A549 (cell line): ENCODE results near the gene RAPGEF6.

Source experiments
- CEBPB ChIP-seq, 2 experiments: fragments of >200 bp in 1 of 2; sonication (Bioruptor Twin) in 1 of 2; formaldehyde crosslinking in 1 of 2; IDR thresholded peaks; 2 replicates each; pipeline ENCODE4 v1.6.1; 2012 to 2016
- NR3C1 ChIP-seq: fragments of >200 bp; sonication (Bioruptor Twin); formaldehyde crosslinking; IDR thresholded peaks from 3 replicates; pipeline ENCODE4 v1.6.1; 2017
- POLR2A ChIP-seq: IDR thresholded peaks from 2 replicates; pipeline ENCODE4 v1.6.1; 2012; ENCODE audit warnings: mild to moderate bottlenecking, low read length
- RFX5 ChIP-seq: fragments of 450-650 bp; IDR thresholded peaks from 2 replicates; pipeline ENCODE4 v1.7.1; 2014; ENCODE audit warnings: antibody characterized with exemption, mild to moderate bottlenecking, moderate library complexity
- TF ChIP-seq, protein P1 (sequence below): fragments of >200 bp; sonication (Bioruptor Twin); formaldehyde crosslinking; IDR thresholded peaks from 3 replicates; pipeline ENCODE4 v1.5.1; 2016

DNA sequence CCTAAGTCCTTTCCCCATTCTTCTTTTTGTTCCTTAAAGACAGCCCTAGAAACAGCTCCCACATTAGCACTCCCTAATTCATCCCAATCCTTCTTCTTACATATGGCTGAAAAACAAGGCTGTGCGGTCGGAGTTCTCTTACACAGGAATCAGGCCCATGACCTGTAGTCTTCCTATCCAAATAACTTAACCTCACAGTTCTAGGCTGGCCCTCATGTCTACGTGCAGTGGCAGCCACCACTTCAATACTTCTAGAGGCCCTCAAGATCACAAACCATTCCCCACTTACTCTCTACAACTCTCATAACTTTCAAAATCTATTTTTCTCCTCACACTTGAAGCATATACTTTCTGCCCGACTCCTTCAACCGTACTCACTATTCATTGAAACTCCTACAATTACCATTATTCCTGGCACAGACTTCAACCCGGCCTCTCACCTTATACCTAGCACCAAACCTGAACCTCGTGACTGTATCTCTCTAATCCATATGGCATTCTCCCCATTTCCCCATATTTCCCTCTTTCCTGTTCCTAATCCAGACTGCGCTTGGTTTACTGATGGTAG, 59.3 kb downstream of the RAPGEF6 start:
- TF ChIP-seq RFX5 (no peak), POLR2A (no peak), CEBPB (IDR thresholded peaks at IDR 0.05) (no peak), NR3C1 (no peak)
- TF ChIP-seq, protein P1, sequence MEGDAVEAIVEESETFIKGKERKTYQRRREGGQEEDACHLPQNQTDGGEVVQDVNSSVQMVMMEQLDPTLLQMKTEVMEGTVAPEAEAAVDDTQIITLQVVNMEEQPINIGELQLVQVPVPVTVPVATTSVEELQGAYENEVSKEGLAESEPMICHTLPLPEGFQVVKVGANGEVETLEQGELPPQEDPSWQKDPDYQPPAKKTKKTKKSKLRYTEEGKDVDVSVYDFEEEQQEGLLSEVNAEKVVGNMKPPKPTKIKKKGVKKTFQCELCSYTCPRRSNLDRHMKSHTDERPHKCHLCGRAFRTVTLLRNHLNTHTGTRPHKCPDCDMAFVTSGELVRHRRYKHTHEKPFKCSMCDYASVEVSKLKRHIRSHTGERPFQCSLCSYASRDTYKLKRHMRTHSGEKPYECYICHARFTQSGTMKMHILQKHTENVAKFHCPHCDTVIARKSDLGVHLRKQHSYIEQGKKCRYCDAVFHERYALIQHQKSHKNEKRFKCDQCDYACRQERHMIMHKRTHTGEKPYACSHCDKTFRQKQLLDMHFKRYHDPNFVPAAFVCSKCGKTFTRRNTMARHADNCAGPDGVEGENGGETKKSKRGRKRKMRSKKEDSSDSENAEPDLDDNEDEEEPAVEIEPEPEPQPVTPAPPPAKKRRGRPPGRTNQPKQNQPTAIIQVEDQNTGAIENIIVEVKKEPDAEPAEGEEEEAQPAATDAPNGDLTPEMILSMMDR: no peak
